ENCODE results near the gene ETV6. TPM values are rescaled to one million over a fixed set of nuclear protein-coding genes. Genes with fewer than 3 reads are reported as not detected.

ETV6 gene
- total RNA-seq, 6 experiments from 2014 or later: 7.2 to 28.3 (median 11.0) TPM

GRCh38 chr12:11941606-11942337 lies 292.3 kb downstream of the ETV6 start:
- no peak for DNase-seq
- intact Hi-C loops (cut with DNase I): no loop called here
- 0% methylated on average over 1 of the region's 1 CpG for WGBS (ENCODE audit: insufficient coverage, low coverage, low lambda C conversion rate, missing lambda C conversion rate)
- Histone ChIP-seq H3K36me3 (no peaks in the 10 kb centered on the region), H3K27ac (no peak overlapping the region), H3K4me1 (no peaks in the 10 kb centered on the region), H3K9me3 (no peaks in the 10 kb centered on the region), H3K27me3 (no peaks in the 10 kb centered on the region), H3K4me3 (no peak overlapping the region)
- no peak for ATAC-seq
- TF ChIP-seq POLR2A (IDR thresholded peaks at IDR 0.05): no peak
- TF ChIP-seq, protein P1, sequence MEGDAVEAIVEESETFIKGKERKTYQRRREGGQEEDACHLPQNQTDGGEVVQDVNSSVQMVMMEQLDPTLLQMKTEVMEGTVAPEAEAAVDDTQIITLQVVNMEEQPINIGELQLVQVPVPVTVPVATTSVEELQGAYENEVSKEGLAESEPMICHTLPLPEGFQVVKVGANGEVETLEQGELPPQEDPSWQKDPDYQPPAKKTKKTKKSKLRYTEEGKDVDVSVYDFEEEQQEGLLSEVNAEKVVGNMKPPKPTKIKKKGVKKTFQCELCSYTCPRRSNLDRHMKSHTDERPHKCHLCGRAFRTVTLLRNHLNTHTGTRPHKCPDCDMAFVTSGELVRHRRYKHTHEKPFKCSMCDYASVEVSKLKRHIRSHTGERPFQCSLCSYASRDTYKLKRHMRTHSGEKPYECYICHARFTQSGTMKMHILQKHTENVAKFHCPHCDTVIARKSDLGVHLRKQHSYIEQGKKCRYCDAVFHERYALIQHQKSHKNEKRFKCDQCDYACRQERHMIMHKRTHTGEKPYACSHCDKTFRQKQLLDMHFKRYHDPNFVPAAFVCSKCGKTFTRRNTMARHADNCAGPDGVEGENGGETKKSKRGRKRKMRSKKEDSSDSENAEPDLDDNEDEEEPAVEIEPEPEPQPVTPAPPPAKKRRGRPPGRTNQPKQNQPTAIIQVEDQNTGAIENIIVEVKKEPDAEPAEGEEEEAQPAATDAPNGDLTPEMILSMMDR (IDR thresholded peaks at IDR 0.05): no peak

DNA sequence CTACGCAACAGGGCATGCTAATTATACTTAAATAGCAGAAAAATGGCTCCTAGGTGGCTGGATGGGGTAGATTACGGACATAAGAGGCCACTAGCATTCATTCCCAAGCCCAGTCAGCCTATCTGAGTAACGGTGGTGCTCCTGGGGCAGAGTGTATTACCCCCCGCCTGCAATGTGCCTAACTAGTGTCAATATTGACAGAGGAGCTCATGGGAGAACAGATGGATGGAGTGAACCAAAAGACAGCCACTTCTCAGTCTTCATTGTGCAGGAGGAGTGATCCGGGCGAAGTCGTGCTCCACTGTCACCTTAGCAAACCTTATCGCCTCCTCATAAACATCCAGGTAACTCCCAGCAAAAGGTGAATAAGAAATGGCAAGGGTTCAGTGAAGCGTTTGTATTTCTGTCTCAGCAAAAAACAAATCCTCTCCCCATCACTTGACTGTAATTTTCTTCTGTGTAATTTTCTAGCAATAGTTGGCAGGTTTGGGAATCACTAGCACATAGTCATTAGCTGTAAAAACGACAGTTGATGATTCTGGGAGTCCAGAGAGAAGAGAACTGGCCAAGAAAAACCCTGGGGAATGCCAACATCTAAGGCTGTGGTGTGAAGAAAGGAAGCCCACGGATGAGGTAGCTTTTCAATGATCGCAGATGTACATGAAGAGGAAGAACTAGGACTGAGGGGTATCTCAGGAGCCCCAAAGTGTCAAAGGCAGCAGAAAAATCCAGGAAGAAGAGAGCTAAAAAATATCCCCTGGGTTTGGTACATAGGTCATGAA lies 294.6 kb downstream of the ETV6 start:
- Histone ChIP-seq H3K4me1 (no peaks in the 10 kb centered on the region), H3K27me3 (no peaks in the 10 kb centered on the region), H3K36me3 (no peaks in the 10 kb centered on the region), H3K27ac (no peak overlapping the region), H3K9me3 (no peaks in the 10 kb centered on the region), H3K4me3 (no peak overlapping the region)
- intact Hi-C loops (cut with DNase I): no loop called here
- no peak for ATAC-seq
- 58% methylated on average over 12 of the region's 12 CpGs for WGBS (ENCODE audit: insufficient coverage, low coverage, low lambda C conversion rate, missing lambda C conversion rate)
- TF ChIP-seq POLR2A (IDR thresholded peaks at IDR 0.05): no peak
- TF ChIP-seq, protein P1 (IDR thresholded peaks at IDR 0.05): no peak
- no peak for DNase-seq

Measured in right lobe of liver (tissue), 6 donors.